ENCODE measurements around the gene ZMYND8.

- no peak for TF ChIP-seq CTCF (IDR thresholded peaks at IDR 0.05; ENCODE audit: extremely low read depth in 1 of 2, insufficient read depth in 1 of 2, low read depth in 1 of 2, low read length in 2 of 2)
- no peak for TF ChIP-seq MAX (IDR thresholded peaks at IDR 0.05; ENCODE audit: insufficient read depth, insufficient read length)
- no peak for TF ChIP-seq POLR2A (IDR thresholded peaks at IDR 0.05; ENCODE audit: low read depth, low read length)
- TF ChIP-seq EZH2 (IDR thresholded peaks at IDR 0.05; ENCODE audit: borderline replicate concordance, low read depth, low read length, severe bottlenecking), result no peak
- TF ChIP-seq POLR2AphosphoS5 (IDR thresholded peaks at IDR 0.05; ENCODE audit: insufficient read depth, low read depth, low read length), result no peak
- TF ChIP-seq FOS (IDR thresholded peaks at IDR 0.05; ENCODE audit: borderline replicate concordance, insufficient read depth, low read length), result no peak
- TF ChIP-seq JUN (IDR thresholded peaks at IDR 0.05; ENCODE audit: borderline replicate concordance, insufficient read depth, insufficient read length, low read depth), result no peak
- TF ChIP-seq MYC (IDR thresholded peaks at IDR 0.05; ENCODE audit: low read depth, low read length), result no peak
Measured at GRCh38 chr20:47350691-47351545, 5.6 kb downstream of the ZMYND8 start.

Data from endothelial cell of umbilical vein (primary cell).